GM23338 (cell line): Measurements from ENCODE around the gene PPP2R1A. TPM values are rescaled to one million over a fixed set of nuclear protein-coding genes. Genes with fewer than 3 reads are reported as not detected.

Source experiments
- EZH2 ChIP-seq: fragments of 200-600 bp; sonication (generic); IDR thresholded peaks from one replicate; pipeline ENCODE4 v1.8.0; 2017; ENCODE audit warnings: antibody characterized with exemption, mild to moderate bottlenecking, low read depth; ENCODE audit not compliant: unreplicated experiment
- POLR2AphosphoS5 ChIP-seq: IDR thresholded peaks from 2 replicates; pipeline ENCODE4 v1.6.1; 2016; ENCODE audit warnings: antibody characterized with exemption, low read depth
- polyA plus RNA-seq: library from polyadenylated mRNA; unstranded; fragments of >200 nt; fragmentation: Nextera tagmentation; extraction: Ambion mirVana; gene quantifications from 2 replicates; pipeline ENCODE4 v1.2.1, GENCODE V29; 2016
- total RNA-seq: library from RNA; depleted of rRNA; stranded (reverse); fragments of >200 nt; shearing (Covaris generic); gene quantifications from 2 replicates; pipeline ENCODE4 v1.2.3, GENCODE V29; 2014
- TF ChIP-seq, protein P1 (sequence below): fragments of 250-450 bp; sonication (Bioruptor Pico); IDR thresholded peaks from 2 replicates; pipeline ENCODE4 v1.5.0; 2020; ENCODE audit warnings: mild to moderate bottlenecking, moderate library complexity
- TF ChIP-seq, protein P2 (sequence below), 2 experiments: fragments of 200-600 bp in 1 of 2; sonication (generic) in 1 of 2; conservative IDR thresholded peaks; 2 replicates each; pipeline versions ENCODE4 v1.5.1 to v1.6.1; 2016 to 2017; ENCODE audit warnings: antibody characterized with exemption in 2 of 2, low read depth in 2 of 2, mild to moderate bottlenecking in 2 of 2, moderate library complexity in 1 of 2
- TF ChIP-seq, protein P3 (sequence below): IDR thresholded peaks from 2 replicates; pipeline ENCODE4 v1.6.1; 2016; ENCODE audit warnings: antibody characterized with exemption

PPP2R1A gene
- total and polyA plus RNA-seq, 2 experiments from 2014 or later = 212 to 381 TPM

DNA sequence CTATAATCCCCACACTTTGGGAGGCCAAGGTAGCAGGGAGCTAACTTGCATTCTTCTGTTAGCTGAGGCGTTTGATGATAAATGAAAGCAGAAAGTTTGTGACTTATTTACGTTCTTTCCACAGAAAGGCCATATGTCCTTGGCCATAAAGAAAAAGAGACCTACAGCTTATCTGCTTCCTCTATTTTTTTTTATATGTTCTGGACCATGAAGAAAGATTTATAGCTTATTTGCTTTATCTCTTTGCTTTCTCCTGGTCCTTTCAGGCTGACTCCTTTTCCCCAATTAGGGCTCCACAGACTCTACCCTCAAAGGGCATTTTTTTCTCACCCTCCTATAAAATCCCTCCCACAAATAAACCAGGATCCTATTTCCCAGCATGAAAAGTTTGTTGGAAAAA lies 48.6 kb upstream of the PPP2R1A start (continued):
- TF ChIP-seq, protein P1, sequence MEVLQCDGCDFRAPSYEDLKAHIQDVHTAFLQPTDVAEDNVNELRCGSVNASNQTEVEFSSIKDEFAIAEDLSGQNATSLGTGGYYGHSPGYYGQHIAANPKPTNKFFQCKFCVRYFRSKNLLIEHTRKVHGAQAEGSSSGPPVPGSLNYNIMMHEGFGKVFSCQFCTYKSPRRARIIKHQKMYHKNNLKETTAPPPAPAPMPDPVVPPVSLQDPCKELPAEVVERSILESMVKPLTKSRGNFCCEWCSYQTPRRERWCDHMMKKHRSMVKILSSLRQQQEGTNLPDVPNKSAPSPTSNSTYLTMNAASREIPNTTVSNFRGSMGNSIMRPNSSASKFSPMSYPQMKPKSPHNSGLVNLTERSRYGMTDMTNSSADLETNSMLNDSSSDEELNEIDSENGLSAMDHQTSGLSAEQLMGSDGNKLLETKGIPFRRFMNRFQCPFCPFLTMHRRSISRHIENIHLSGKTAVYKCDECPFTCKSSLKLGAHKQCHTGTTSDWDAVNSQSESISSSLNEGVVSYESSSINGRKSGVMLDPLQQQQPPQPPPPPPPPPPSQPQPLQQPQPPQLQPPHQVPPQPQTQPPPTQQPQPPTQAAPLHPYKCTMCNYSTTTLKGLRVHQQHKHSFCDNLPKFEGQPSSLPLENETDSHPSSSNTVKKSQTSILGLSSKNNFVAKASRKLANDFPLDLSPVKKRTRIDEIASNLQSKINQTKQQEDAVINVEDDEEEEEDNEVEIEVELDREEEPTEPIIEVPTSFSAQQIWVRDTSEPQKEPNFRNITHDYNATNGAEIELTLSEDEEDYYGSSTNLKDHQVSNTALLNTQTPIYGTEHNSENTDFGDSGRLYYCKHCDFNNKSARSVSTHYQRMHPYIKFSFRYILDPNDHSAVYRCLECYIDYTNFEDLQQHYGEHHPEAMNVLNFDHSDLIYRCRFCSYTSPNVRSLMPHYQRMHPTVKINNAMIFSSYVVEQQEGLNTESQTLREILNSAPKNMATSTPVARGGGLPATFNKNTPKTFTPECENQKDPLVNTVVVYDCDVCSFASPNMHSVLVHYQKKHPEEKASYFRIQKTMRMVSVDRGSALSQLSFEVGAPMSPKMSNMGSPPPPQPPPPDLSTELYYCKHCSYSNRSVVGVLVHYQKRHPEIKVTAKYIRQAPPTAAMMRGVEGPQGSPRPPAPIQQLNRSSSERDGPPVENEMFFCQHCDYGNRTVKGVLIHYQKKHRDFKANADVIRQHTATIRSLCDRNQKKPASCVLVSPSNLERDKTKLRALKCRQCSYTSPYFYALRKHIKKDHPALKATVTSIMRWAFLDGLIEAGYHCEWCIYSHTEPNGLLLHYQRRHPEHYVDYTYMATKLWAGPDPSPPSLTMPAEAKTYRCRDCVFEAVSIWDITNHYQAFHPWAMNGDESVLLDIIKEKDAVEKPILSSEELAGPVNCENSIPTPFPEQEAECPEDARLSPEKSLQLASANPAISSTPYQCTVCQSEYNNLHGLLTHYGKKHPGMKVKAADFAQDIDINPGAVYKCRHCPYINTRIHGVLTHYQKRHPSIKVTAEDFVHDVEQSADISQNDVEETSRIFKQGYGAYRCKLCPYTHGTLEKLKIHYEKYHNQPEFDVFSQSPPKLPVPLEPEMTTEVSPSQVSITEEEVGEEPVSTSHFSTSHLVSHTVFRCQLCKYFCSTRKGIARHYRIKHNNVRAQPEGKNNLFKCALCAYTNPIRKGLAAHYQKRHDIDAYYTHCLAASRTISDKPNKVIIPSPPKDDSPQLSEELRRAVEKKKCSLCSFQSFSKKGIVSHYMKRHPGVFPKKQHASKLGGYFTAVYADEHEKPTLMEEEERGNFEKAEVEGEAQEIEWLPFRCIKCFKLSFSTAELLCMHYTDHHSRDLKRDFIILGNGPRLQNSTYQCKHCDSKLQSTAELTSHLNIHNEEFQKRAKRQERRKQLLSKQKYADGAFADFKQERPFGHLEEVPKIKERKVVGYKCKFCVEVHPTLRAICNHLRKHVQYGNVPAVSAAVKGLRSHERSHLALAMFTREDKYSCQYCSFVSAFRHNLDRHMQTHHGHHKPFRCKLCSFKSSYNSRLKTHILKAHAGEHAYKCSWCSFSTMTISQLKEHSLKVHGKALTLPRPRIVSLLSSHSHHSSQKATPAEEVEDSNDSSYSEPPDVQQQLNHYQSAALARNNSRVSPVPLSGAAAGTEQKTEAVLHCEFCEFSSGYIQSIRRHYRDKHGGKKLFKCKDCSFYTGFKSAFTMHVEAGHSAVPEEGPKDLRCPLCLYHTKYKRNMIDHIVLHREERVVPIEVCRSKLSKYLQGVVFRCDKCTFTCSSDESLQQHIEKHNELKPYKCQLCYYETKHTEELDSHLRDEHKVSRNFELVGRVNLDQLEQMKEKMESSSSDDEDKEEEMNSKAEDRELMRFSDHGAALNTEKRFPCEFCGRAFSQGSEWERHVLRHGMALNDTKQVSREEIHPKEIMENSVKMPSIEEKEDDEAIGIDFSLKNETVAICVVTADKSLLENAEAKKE (CRISPR knock-in tag) = no peak
- TF ChIP-seq, protein P2, sequence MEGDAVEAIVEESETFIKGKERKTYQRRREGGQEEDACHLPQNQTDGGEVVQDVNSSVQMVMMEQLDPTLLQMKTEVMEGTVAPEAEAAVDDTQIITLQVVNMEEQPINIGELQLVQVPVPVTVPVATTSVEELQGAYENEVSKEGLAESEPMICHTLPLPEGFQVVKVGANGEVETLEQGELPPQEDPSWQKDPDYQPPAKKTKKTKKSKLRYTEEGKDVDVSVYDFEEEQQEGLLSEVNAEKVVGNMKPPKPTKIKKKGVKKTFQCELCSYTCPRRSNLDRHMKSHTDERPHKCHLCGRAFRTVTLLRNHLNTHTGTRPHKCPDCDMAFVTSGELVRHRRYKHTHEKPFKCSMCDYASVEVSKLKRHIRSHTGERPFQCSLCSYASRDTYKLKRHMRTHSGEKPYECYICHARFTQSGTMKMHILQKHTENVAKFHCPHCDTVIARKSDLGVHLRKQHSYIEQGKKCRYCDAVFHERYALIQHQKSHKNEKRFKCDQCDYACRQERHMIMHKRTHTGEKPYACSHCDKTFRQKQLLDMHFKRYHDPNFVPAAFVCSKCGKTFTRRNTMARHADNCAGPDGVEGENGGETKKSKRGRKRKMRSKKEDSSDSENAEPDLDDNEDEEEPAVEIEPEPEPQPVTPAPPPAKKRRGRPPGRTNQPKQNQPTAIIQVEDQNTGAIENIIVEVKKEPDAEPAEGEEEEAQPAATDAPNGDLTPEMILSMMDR (conservative IDR thresholded peaks at IDR 0.05; ENCODE audit: low read depth in 2 of 2) = no peak
- TF ChIP-seq, protein P3, sequence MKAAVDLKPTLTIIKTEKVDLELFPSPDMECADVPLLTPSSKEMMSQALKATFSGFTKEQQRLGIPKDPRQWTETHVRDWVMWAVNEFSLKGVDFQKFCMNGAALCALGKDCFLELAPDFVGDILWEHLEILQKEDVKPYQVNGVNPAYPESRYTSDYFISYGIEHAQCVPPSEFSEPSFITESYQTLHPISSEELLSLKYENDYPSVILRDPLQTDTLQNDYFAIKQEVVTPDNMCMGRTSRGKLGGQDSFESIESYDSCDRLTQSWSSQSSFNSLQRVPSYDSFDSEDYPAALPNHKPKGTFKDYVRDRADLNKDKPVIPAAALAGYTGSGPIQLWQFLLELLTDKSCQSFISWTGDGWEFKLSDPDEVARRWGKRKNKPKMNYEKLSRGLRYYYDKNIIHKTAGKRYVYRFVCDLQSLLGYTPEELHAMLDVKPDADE = no peak
- TF ChIP-seq POLR2AphosphoS5 (no peak), EZH2 (no peak)
